Measurements from ENCODE around the gene SFI1. TPM values are rescaled to one million over a fixed set of nuclear protein-coding genes. Genes with fewer than 3 reads are reported as not detected.
A peak's percentile ranks its signal among the peaks of the same experiment; 100 is the strongest.

The SFI1 gene
- total and polyA plus RNA-seq, 2 of the 4 experiments (the other 2 are of a cell fraction), result 9.9 to 12.0 TPM

- Histone ChIP-seq H3K18ac (ENCODE audit: low read depth, low read length) (no peak overlapping the region), H2AFZ (replicated peaks; ENCODE audit: low read length, poor library complexity) (no peak overlapping the region), H4K8ac (ENCODE audit: low read depth in 2 of 2, low read length in 2 of 2) (no peak overlapping the region), H2BK15ac (ENCODE audit: low read depth, low read length) (no peak overlapping the region), H3K56ac (ENCODE audit: extremely low read depth, insufficient read depth, low read length) (no peak overlapping the region), H3K27me3 (ENCODE audit: control insufficient read depth, insufficient read depth, low read length) (no peaks in the 10 kb centered on the region), H3K4me1 (ENCODE audit: control insufficient read depth, insufficient read depth, low read length) (peaks cover 21% of the 10 kb centered on the region), H4K91ac (ENCODE audit: insufficient read depth, low read depth, low read length) (no peak overlapping the region), H3K23ac (ENCODE audit: low read depth, low read length) (no peak overlapping the region), H3K14ac (replicated peaks; ENCODE audit: low read depth, low read length) (no peak overlapping the region), H3K9me1 (ENCODE audit: insufficient read depth, low read length) (peaks cover 27% of the 10 kb centered on the region), H3K9me3 (ENCODE audit: control insufficient read depth, insufficient read depth, low read length) (no peaks in the 10 kb centered on the region), H2AK5ac (ENCODE audit: low read depth, low read length) (no peak overlapping the region), H3K36me3 (ENCODE audit: control insufficient read depth, insufficient read depth, low read length) (peaks cover 42% of the 10 kb centered on the region), H3K9ac (ENCODE audit: low read depth, low read length) (no peak overlapping the region), H3K27ac (ENCODE audit: insufficient read depth, low read length) (no peak overlapping the region), H3K4me3 (ENCODE audit: insufficient read depth, low read depth, low read length) (no peak overlapping the region), H2BK120ac (ENCODE audit: low read depth, low read length) (no peak overlapping the region), H2BK20ac (ENCODE audit: low read depth, low read length) (no peak overlapping the region), H2AK9ac (replicated peaks; ENCODE audit: low read depth, low read length, poor library complexity) (peak overlapping the region; percentile 86), H4K5ac (ENCODE audit: low read depth, low read length) (0 out of 2 replicates have a peak overlapping the region, but pooled peaks have one; percentile 25), H2BK5ac (ENCODE audit: low read depth, low read length, poor library complexity, severe bottlenecking) (peak overlapping the region; percentile 11), H3K4me2 (ENCODE audit: low read depth, low read length) (no peak overlapping the region; the same call in 1 of the 2 replicates), H3K4ac (ENCODE audit: low read depth, low read length) (no peak overlapping the region), H4K20me1 (ENCODE audit: insufficient read depth, low read length) (peaks cover 97% of the 10 kb centered on the region), H3K79me1 (ENCODE audit: low read depth in 1 of 2, low read length in 2 of 2) (peaks cover 44 to 98% of the 10 kb centered on the region in 2 experiments)
- ChIA-PET POLR2A (ENCODE audit: unreplicated experiment) (interaction anchor here (1.2 kb wide), 1 partner anchor 13 kb away, joined by 3 read pairs; no protein-coding TSS in a partner anchor), CTCF (no interaction called here)
- no TSS peak for BruUV-seq (replicated peaks)
- intact Hi-C loops (cut with micrococcal nuclease) (no loop called here), in situ Hi-C loops (cut with MboI; ENCODE audit: low sequenced_read_pairs) (no loop called here), dilution Hi-C loops (cut with HindIII; ENCODE audit: low sequenced_read_pairs, unreplicated experiment) (no loop called here)
- ATAC-seq (ENCODE audit: low read depth) (no peak), DNase-seq (no peak)
- WGBS, 2 experiments (ENCODE audit: extremely low coverage in 2 of 2, insufficient read length in 1 of 2), result 100% methylated on average over 1 of the region's 7 CpGs; no CpG with 5 or more reads in 1 of the 2 experiments
- TF ChIP-seq MXI1 (IDR thresholded peaks at IDR 0.05; ENCODE audit: borderline replicate concordance, low read depth, low read length), result no peak
- TF ChIP-seq RAD21 (IDR thresholded peaks at IDR 0.05; ENCODE audit: low read length), result no peak
- no peak for TF ChIP-seq CHD1 (IDR thresholded peaks at IDR 0.05; ENCODE audit: low read depth, low read length)
- no peak for TF ChIP-seq ELK1 (IDR thresholded peaks at IDR 0.05; ENCODE audit: borderline replicate concordance, low read depth, low read length)
- no peak for TF ChIP-seq RCOR1 (IDR thresholded peaks at IDR 0.05; ENCODE audit: insufficient replicate concordance, low read length)
- no peak for TF ChIP-seq SMC3 (IDR thresholded peaks at IDR 0.05; ENCODE audit: low read depth, low read length)
- TF ChIP-seq USF2 (IDR thresholded peaks at IDR 0.05; ENCODE audit: low read depth, low read length), result no peak
- TF ChIP-seq NFE2L2 (IDR thresholded peaks at IDR 0.05; ENCODE audit: low read depth, low read length), result no peak
- TF ChIP-seq MAZ (IDR thresholded peaks at IDR 0.05; ENCODE audit: borderline replicate concordance, low read depth, low read length), result no peak
- no peak for TF ChIP-seq POLR2A (IDR thresholded peaks at IDR 0.05; ENCODE audit: low read depth, low read length)
- TF ChIP-seq MAFK (IDR thresholded peaks at IDR 0.05; ENCODE audit: low read depth, low read length), result no peak
- TF ChIP-seq, protein P1, sequence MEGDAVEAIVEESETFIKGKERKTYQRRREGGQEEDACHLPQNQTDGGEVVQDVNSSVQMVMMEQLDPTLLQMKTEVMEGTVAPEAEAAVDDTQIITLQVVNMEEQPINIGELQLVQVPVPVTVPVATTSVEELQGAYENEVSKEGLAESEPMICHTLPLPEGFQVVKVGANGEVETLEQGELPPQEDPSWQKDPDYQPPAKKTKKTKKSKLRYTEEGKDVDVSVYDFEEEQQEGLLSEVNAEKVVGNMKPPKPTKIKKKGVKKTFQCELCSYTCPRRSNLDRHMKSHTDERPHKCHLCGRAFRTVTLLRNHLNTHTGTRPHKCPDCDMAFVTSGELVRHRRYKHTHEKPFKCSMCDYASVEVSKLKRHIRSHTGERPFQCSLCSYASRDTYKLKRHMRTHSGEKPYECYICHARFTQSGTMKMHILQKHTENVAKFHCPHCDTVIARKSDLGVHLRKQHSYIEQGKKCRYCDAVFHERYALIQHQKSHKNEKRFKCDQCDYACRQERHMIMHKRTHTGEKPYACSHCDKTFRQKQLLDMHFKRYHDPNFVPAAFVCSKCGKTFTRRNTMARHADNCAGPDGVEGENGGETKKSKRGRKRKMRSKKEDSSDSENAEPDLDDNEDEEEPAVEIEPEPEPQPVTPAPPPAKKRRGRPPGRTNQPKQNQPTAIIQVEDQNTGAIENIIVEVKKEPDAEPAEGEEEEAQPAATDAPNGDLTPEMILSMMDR (conservative IDR thresholded peaks at IDR 0.05; ENCODE audit: low read depth, low read length), result no peak
- no peak for TF ChIP-seq RFX5 (IDR thresholded peaks at IDR 0.05; ENCODE audit: low read depth, low read length)
- no peak for TF ChIP-seq BHLHE40 (IDR thresholded peaks at IDR 0.05; ENCODE audit: low read depth, low read length)
- no peak for TF ChIP-seq FOS (IDR thresholded peaks at IDR 0.05; ENCODE audit: low read depth, low read length)
Observed at GRCh38 chr22:31625257-31625640, 128.9 kb downstream of the SFI1 start.

Measured in IMR-90 (cell line).